CD14-positive monocyte (primary cell): ENCODE measurements around the gene KEL. TPM values are rescaled to one million over a fixed set of nuclear protein-coding genes. Genes with fewer than 3 reads are reported as not detected.

Source experiments
- DNase-seq, 3 donors: peaks; one replicate each; pipeline ENCODE4 v3.0.0-alpha.2; 2011 to 2022
- H2AFZ ChIP-seq: 2 replicates; pipeline ENCODE4 v1.6.0; 2012; ENCODE audit warnings: mild to moderate bottlenecking, low read depth, low read length, inconsistent platforms; ENCODE audit not compliant: insufficient read depth, poor library complexity, severe bottlenecking
- H3K27ac ChIP-seq, 2 donors: 1 replicate in 1 of 2; 2 replicates in 1 of 2; pipeline ENCODE4 v1.5.1; 2012 to 2013; ENCODE audit warnings: low read length in 2 of 2, control low read depth in 1 of 2, inconsistent platforms in 1 of 2, low read depth in 1 of 2, mild to moderate bottlenecking in 1 of 2
- H3K27me3 ChIP-seq, 2 donors: one replicate each; pipeline versions ENCODE4 v1.6.0 to v1.6.1; 2011 to 2013; ENCODE audit warnings: low read length in 2 of 2; ENCODE audit not compliant: control insufficient read depth in 2 of 2, insufficient read depth in 2 of 2
- H3K36me3 ChIP-seq, 2 donors: replicated peaks in 1 of 2; 1 replicate in 1 of 2; 2 replicates in 1 of 2; pipeline versions ENCODE4 v1.5.1 to v1.6.1; 2012 to 2013; ENCODE audit warnings: low read length in 2 of 2, control low read depth in 1 of 2, inconsistent platforms in 1 of 2, mild to moderate bottlenecking in 1 of 2; ENCODE audit not compliant: insufficient read depth in 2 of 2, control insufficient read depth in 1 of 2
- H3K4me1 ChIP-seq, 2 donors: 1 replicate in 1 of 2; 2 replicates in 1 of 2; pipeline versions ENCODE4 v1.5.1 to v1.6.1; 2012 to 2013; ENCODE audit warnings: low read length in 2 of 2, control low read depth in 1 of 2, inconsistent platforms in 1 of 2, mild to moderate bottlenecking in 1 of 2, moderate library complexity in 1 of 2; ENCODE audit not compliant: insufficient read depth in 2 of 2, control insufficient read depth in 1 of 2
- H3K4me2 ChIP-seq: replicated peaks from 2 replicates; pipeline ENCODE3; 2012; ENCODE audit warnings: low read length, moderate library complexity, mild to moderate bottlenecking; ENCODE audit not compliant: poor library complexity, severe bottlenecking; ENCODE audit errors: extremely low read depth
- H3K4me3 ChIP-seq, 3 experiments: fragments of 200-600 bp in 1 of 3; sonication (generic) in 1 of 3; replicated peaks in 1 of 3; 1 replicate in 2 of 3; 2 replicates in 1 of 3; pipeline ENCODE4 v1.5.1; 2011 to 2013; ENCODE audit warnings: low read length in 3 of 3, mild to moderate bottlenecking in 3 of 3, control low read depth in 2 of 3, low read depth in 2 of 3, inconsistent platforms in 1 of 3, moderate library complexity in 1 of 3
- H3K79me2 ChIP-seq: 2 replicates; pipeline ENCODE4 v1.6.0; 2012; ENCODE audit warnings: mild to moderate bottlenecking, control low read depth, inconsistent platforms, low read length, moderate library complexity; ENCODE audit not compliant: insufficient read depth
- H3K9ac ChIP-seq: 2 replicates; pipeline ENCODE4 v1.6.0; 2017; ENCODE audit warnings: low read length, mild to moderate bottlenecking; ENCODE audit not compliant: insufficient read depth, poor library complexity, severe bottlenecking
- H3K9me3 ChIP-seq, 2 donors: replicated peaks in 1 of 2; 1 replicate in 1 of 2; 2 replicates in 1 of 2; pipeline versions ENCODE4 v1.5.1 to v1.6.1; 2012 to 2013; ENCODE audit warnings: low read length in 2 of 2, control low read depth in 1 of 2; ENCODE audit not compliant: control insufficient read depth in 1 of 2, insufficient read depth in 1 of 2
- H4K20me1 ChIP-seq: 2 replicates; pipeline ENCODE4 v1.6.0; 2012; ENCODE audit warnings: mild to moderate bottlenecking, low read length, control low read depth, moderate library complexity; ENCODE audit not compliant: insufficient read depth
- H3K27ac Mint-ChIP-seq, 7 donors: one replicate each; pipeline ENCODE4 v1.8.0; 2020; ENCODE audit warnings: mild to moderate bottlenecking in 7 of 7, mixed read lengths in 7 of 7, moderate library complexity in 6 of 7, inconsistent platforms in 2 of 7
- H3K27me3 Mint-ChIP-seq, 3 donors: one replicate each; pipeline ENCODE4 v1.8.0; 2021 to 2022; ENCODE audit warnings: low read depth in 3 of 3, mild to moderate bottlenecking in 3 of 3, mixed read lengths in 3 of 3, moderate library complexity in 3 of 3, inconsistent platforms in 1 of 3
- H3K36me3 Mint-ChIP-seq, 2 donors: one replicate each; pipeline ENCODE4 v1.8.0; 2020; ENCODE audit warnings: mixed read lengths in 2 of 2, inconsistent platforms in 1 of 2, mild to moderate bottlenecking in 1 of 2
- H3K4me1 Mint-ChIP-seq: one replicate; pipeline ENCODE4 v1.8.0; 2020; ENCODE audit warnings: mild to moderate bottlenecking, mixed read lengths
- H3K4me3 Mint-ChIP-seq, 2 donors: one replicate each; pipeline ENCODE4 v1.8.0; 2020; ENCODE audit warnings: mild to moderate bottlenecking in 2 of 2, mixed read lengths in 2 of 2, moderate library complexity in 1 of 2
- H3K9me3 Mint-ChIP-seq, 7 donors: one replicate each; pipeline ENCODE4 v1.8.0; 2020 to 2022; ENCODE audit warnings: mixed read lengths in 7 of 7, mild to moderate bottlenecking in 6 of 7, moderate library complexity in 6 of 7, inconsistent platforms in 2 of 7
- CTCF ChIP-seq: fragments of 200-600 bp; IDR thresholded peaks from one replicate; pipeline ENCODE4 v1.8.0; 2022; ENCODE audit warnings: antibody characterized with exemption, mild to moderate bottlenecking
- WGBS: methylation state at CpG from one replicate; pipeline ENCODE4 v1.1.5; 2013; ENCODE audit warnings: missing lambda C conversion rate; ENCODE audit not compliant: insufficient coverage; 5-methylcytosine and 5-hydroxymethylcytosine counted together
- intact Hi-C, 2 donors: fragments of 100-400 bp; cut with micrococcal nuclease; formaldehyde crosslinking; loops; one replicate each; pipeline versions ENCODE4 v1.15.0 to v1.15.1; 2023
- polyA plus RNA-seq, 3 donors: library from polyadenylated mRNA; depleted of rRNA in 1 of 3; unstranded in 2 of 3; stranded (reverse) in 1 of 3; fragments of 300-500 nt in 2 of 3; fragments of >200 nt in 1 of 3; fragmentation: Illumina TruSeq in 2 of 3; gene quantifications; 1 replicate in 2 of 3; 2 replicates in 1 of 3; pipeline ENCODE4 v1.2.3, GENCODE V29; 2012 to 2021

The KEL gene
- polyA plus RNA-seq, 3 donors: 2.5 TPM; not detected in 2

DNA sequence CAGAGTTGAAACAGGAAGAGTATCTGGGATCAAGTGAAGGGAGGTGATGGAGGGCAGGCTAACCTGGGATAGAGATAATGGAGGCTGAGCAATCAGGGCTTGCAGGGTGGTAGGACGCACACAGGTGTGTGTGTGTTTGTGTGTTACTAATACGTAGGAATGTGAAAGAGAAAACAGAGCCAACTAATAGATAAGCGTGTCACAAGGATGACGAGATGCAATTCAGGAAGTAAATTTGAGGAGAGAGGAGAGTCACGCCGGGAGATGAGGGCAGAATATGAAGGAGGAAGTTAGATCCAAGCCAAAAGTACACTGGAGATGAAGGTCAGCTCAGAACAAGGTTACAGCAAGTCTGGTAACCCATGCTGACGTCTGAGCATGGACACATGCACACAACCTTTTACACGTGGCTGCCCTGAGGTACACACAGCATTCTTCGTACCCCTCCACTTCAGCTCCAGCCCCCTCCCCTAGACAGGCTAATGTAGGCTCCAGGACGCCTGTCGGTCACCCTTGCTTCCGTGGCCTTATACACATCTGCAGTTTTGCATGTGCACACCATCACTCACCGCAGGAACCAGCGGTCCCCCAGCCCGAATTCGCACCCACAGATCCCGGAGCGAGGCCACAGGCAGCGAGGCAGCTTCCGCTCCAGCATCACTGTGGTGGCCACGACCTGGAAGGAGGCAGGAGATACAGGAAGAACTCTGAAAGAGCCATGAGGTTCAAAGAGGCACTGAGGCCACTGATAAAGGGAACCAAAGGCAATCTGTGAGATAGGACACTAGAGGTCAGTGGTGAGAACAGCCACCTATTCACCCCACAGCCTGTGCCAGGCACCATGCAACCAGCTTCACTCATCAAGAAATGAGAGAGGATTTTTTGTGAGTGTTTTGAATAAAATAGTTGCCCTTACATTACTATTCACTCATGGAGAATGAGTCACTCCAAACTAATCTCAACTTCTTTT is 53.0 kb downstream of the KEL start:
- Histone ChIP-seq H4K20me1 (no peaks in the 10 kb centered on the region), H3K27me3 (no peaks in the 10 kb centered on the region), H3K27ac (peak overlapping the region; percentile 21 to 66), H3K79me2 (no peaks in the 10 kb centered on the region), H3K9me3 (peaks cover 4 to 6% of the 10 kb centered on the region in 2 donors), H3K4me2 (peak overlapping the region; percentile 52), H3K36me3 (no peaks in the 10 kb centered on the region), H3K4me3 (peak overlapping the region in 1 of 3 experiments; percentile 35), H2AFZ (peak overlapping the region; percentile 54), H3K9ac (no peak overlapping the region), H3K4me1 (peaks cover 28 to 33% of the 10 kb centered on the region in 2 donors)
- intact Hi-C loops: no loop called here
- H3K9me3 Mint-ChIP-seq: peaks cover 2 to 10% (median 4%) of the 10 kb centered on the region in 7 donors
- H3K27me3 Mint-ChIP-seq: peaks cover 2 to 4% (median 2%) of the 10 kb centered on the region in 3 donors
- WGBS: 51% methylated on average over 19 of the region's 21 CpGs
- H3K27ac Mint-ChIP-seq: peak overlapping the region; percentile 38 to 96 (median 91)
- TF ChIP-seq CTCF: peak; percentile 56
- no peaks in the 10 kb centered on the region for H3K36me3 Mint-ChIP-seq
- DNase-seq: peak; percentile 56 to 75 (median 64)
- peak overlapping the region; percentile 65 to 76 for H3K4me3 Mint-ChIP-seq
- H3K4me1 Mint-ChIP-seq: peaks cover 38% of the 10 kb centered on the region

- peak overlapping the region; percentile 52 for H3K4me2 ChIP-seq
- H3K79me2 ChIP-seq: no peaks in the 10 kb centered on the region
- H3K27ac ChIP-seq: peak overlapping the region in 1 of 2 donors; percentile 66
- no peaks in the 10 kb centered on the region for H3K27me3 ChIP-seq
- intact Hi-C loops: no loop called here
- Mint-ChIP-seq H3K9me3 (peaks cover 2 to 10% (median 6%) of the 10 kb centered on the region in 7 donors), H3K4me3 (peak overlapping the region in 1 of 2 donors; percentile 65), H3K27ac (peak overlapping the region in 4 of 7 donors; percentile 9 to 96 (median 88)), H3K36me3 (no peaks in the 10 kb centered on the region), H3K4me1 (peaks cover 31% of the 10 kb centered on the region), H3K27me3 (peaks cover 0 to 4% (median 0%) of the 10 kb centered on the region in 3 donors)
- peak overlapping the region; percentile 54 for H2AFZ ChIP-seq
- peaks cover 28 to 33% of the 10 kb centered on the region in 2 donors for H3K4me1 ChIP-seq
- H3K36me3 ChIP-seq: no peaks in the 10 kb centered on the region
- TF ChIP-seq CTCF: no peak
- WGBS: 96% methylated on average over 10 of the region's 11 CpGs
- H3K4me3 ChIP-seq: no peak overlapping the region
- H3K9me3 ChIP-seq: peaks cover 4 to 8% of the 10 kb centered on the region in 2 donors
- no peak for DNase-seq
- no peaks in the 10 kb centered on the region for H4K20me1 ChIP-seq
- no peak overlapping the region for H3K9ac ChIP-seq
Observed at GRCh38 chr7:142908290-142908689, 53.9 kb downstream of the KEL start.
